IgD-negative memory B cell (primary cell): Measurements from ENCODE around the gene ZXDC. TPM values are rescaled to one million over a fixed set of nuclear protein-coding genes. Genes with fewer than 3 reads are reported as not detected.
A peak's percentile ranks its signal among the peaks of the same experiment; 100 is the strongest.

ENCODE experiments used
- H3K27ac Mint-ChIP-seq, 3 donors: one replicate each; pipeline ENCODE4 v1.8.0; 2020 to 2022; ENCODE audit warnings: mild to moderate bottlenecking in 3 of 3, mixed read lengths in 3 of 3, moderate library complexity in 1 of 3
- H3K27me3 Mint-ChIP-seq: one replicate; pipeline ENCODE4 v1.8.0; 2021; ENCODE audit warnings: mixed read lengths
- H3K36me3 Mint-ChIP-seq: one replicate; pipeline ENCODE4 v1.8.0; 2020; ENCODE audit warnings: mild to moderate bottlenecking, mixed read lengths
- H3K4me1 Mint-ChIP-seq, 3 donors: one replicate each; pipeline ENCODE4 v1.8.0; 2020 to 2022; ENCODE audit warnings: mixed read lengths in 3 of 3, mild to moderate bottlenecking in 1 of 3
- H3K4me3 Mint-ChIP-seq, 4 donors: one replicate each; pipeline ENCODE4 v1.8.0; 2020 to 2022; ENCODE audit warnings: mild to moderate bottlenecking in 4 of 4, mixed read lengths in 4 of 4, moderate library complexity in 3 of 4
- H3K9me3 Mint-ChIP-seq, 3 donors: one replicate each; pipeline ENCODE4 v1.8.0; 2020 to 2021; ENCODE audit warnings: mixed read lengths in 3 of 3, mild to moderate bottlenecking in 1 of 3
- polyA plus RNA-seq: library from polyadenylated mRNA; unstranded; fragments of 300-500 nt; fragmentation: Illumina TruSeq; gene quantifications from one replicate; pipeline ENCODE4 v1.2.3, GENCODE V29; 2021

The ZXDC gene
- polyA plus RNA-seq, 1 donor from 2014 or later = 9.1 TPM

GRCh38 chr3:126498929-126499328 is 23.2 kb upstream of the ZXDC start:
- H3K4me1 Mint-ChIP-seq = peaks cover 0 to 4% (median 0%) of the 10 kb centered on the region in 3 donors
- H3K4me3 Mint-ChIP-seq = no peak overlapping the region
- H3K27ac Mint-ChIP-seq = no peak overlapping the region
- peaks cover 2% of the 10 kb centered on the region for H3K27me3 Mint-ChIP-seq
- H3K9me3 Mint-ChIP-seq = no peaks in the 10 kb centered on the region
- no peaks in the 10 kb centered on the region for H3K36me3 Mint-ChIP-seq

GRCh38 chr3:126498461-126498860 is 22.8 kb upstream of the ZXDC start:
- H3K27ac Mint-ChIP-seq = no peak overlapping the region
- peaks cover 2% of the 10 kb centered on the region for H3K27me3 Mint-ChIP-seq
- H3K4me1 Mint-ChIP-seq = peaks cover 0 to 4% (median 0%) of the 10 kb centered on the region in 3 donors
- no peaks in the 10 kb centered on the region for H3K36me3 Mint-ChIP-seq
- no peaks in the 10 kb centered on the region for H3K9me3 Mint-ChIP-seq
- H3K4me3 Mint-ChIP-seq = no peak overlapping the region

- no peak overlapping the region for H3K27ac Mint-ChIP-seq
- H3K9me3 Mint-ChIP-seq = no peaks in the 10 kb centered on the region
- no peak overlapping the region for H3K4me3 Mint-ChIP-seq
- no peaks in the 10 kb centered on the region for H3K36me3 Mint-ChIP-seq
- peaks cover 0 to 6% (median 1%) of the 10 kb centered on the region in 3 donors for H3K4me1 Mint-ChIP-seq
- H3K27me3 Mint-ChIP-seq = peaks cover 2% of the 10 kb centered on the region
Measured at GRCh38 chr3:126497956-126498355, 22.3 kb upstream of the ZXDC start.

GRCh38 chr3:126496894-126497850 is 21.5 kb upstream of the ZXDC start:
- no peak overlapping the region for H3K4me3 Mint-ChIP-seq
- H3K36me3 Mint-ChIP-seq = no peaks in the 10 kb centered on the region
- H3K27me3 Mint-ChIP-seq = peaks cover 2% of the 10 kb centered on the region
- no peaks in the 10 kb centered on the region for H3K9me3 Mint-ChIP-seq
- H3K4me1 Mint-ChIP-seq = peaks cover 0 to 6% (median 1%) of the 10 kb centered on the region in 3 donors
- H3K27ac Mint-ChIP-seq = peak overlapping the region in 1 of 3 donors; percentile 77

- H3K9me3 Mint-ChIP-seq = no peaks in the 10 kb centered on the region
- peaks cover 2% of the 10 kb centered on the region for H3K27me3 Mint-ChIP-seq
- H3K36me3 Mint-ChIP-seq = no peaks in the 10 kb centered on the region
- no peak overlapping the region for H3K27ac Mint-ChIP-seq
- H3K4me1 Mint-ChIP-seq = peaks cover 0 to 4% (median 1%) of the 10 kb centered on the region in 3 donors
- H3K4me3 Mint-ChIP-seq = no peak overlapping the region
Measured at GRCh38 chr3:126495786-126496185, 20.1 kb upstream of the ZXDC start.

GRCh38 chr3:126494970-126495230 is 19.2 kb upstream of the ZXDC start:
- no peaks in the 10 kb centered on the region for H3K9me3 Mint-ChIP-seq
- peak overlapping the region in 1 of 3 donors; percentile 47 for H3K27ac Mint-ChIP-seq
- peaks cover 2% of the 10 kb centered on the region for H3K27me3 Mint-ChIP-seq
- H3K4me3 Mint-ChIP-seq = no peak overlapping the region
- H3K36me3 Mint-ChIP-seq = no peaks in the 10 kb centered on the region
- peaks cover 0 to 4% (median 1%) of the 10 kb centered on the region in 3 donors for H3K4me1 Mint-ChIP-seq

- peak overlapping the region in 1 of 3 donors; percentile 47 for H3K27ac Mint-ChIP-seq
- no peaks in the 10 kb centered on the region for H3K9me3 Mint-ChIP-seq
- H3K4me3 Mint-ChIP-seq = peak overlapping the region in 1 of 4 donors; percentile 39
- peaks cover 0 to 4% (median 1%) of the 10 kb centered on the region in 3 donors for H3K4me1 Mint-ChIP-seq
- H3K36me3 Mint-ChIP-seq = no peaks in the 10 kb centered on the region
- H3K27me3 Mint-ChIP-seq = peaks cover 2% of the 10 kb centered on the region
Measured at GRCh38 chr3:126494204-126494969, 18.7 kb upstream of the ZXDC start.

- no peaks in the 10 kb centered on the region for H3K9me3 Mint-ChIP-seq
- peaks cover 2% of the 10 kb centered on the region for H3K27me3 Mint-ChIP-seq
- no peak overlapping the region for H3K27ac Mint-ChIP-seq
- peaks cover 0 to 4% (median 1%) of the 10 kb centered on the region in 3 donors for H3K4me1 Mint-ChIP-seq
- H3K4me3 Mint-ChIP-seq = no peak overlapping the region
- no peaks in the 10 kb centered on the region for H3K36me3 Mint-ChIP-seq
Measured at GRCh38 chr3:126493739-126494138, 18.0 kb upstream of the ZXDC start.

- no peaks in the 10 kb centered on the region for H3K36me3 Mint-ChIP-seq
Measured at GRCh38 chr3:126493051-126493450, 17.4 kb upstream of the ZXDC start.

GRCh38 chr3:126491221-126492013 is 15.7 kb upstream of the ZXDC start:
- Mint-ChIP-seq H3K27ac (no peak overlapping the region), H3K4me3 (no peak overlapping the region), H3K27me3 (peaks cover 2% of the 10 kb centered on the region), H3K36me3 (no peaks in the 10 kb centered on the region), H3K9me3 (no peaks in the 10 kb centered on the region), H3K4me1 (peaks cover 0 to 11% (median 1%) of the 10 kb centered on the region in 3 donors)

More at GRCh38 chr3:126493051-126493450, 17.4 kb upstream of the ZXDC start:
- peaks cover 0 to 4% (median 1%) of the 10 kb centered on the region in 3 donors for H3K4me1 Mint-ChIP-seq
- H3K4me3 Mint-ChIP-seq = peak overlapping the region in 1 of 4 donors; percentile 36
- no peaks in the 10 kb centered on the region for H3K9me3 Mint-ChIP-seq
- H3K27ac Mint-ChIP-seq = no peak overlapping the region
- H3K27me3 Mint-ChIP-seq = peaks cover 2% of the 10 kb centered on the region

GRCh38 chr3:126490619-126491018 is 14.9 kb upstream of the ZXDC start:
- peaks cover 2% of the 10 kb centered on the region for H3K27me3 Mint-ChIP-seq
- H3K9me3 Mint-ChIP-seq = no peaks in the 10 kb centered on the region
- no peak overlapping the region for H3K4me3 Mint-ChIP-seq
- H3K27ac Mint-ChIP-seq = no peak overlapping the region
- peaks cover 0 to 12% (median 1%) of the 10 kb centered on the region in 3 donors for H3K4me1 Mint-ChIP-seq
- H3K36me3 Mint-ChIP-seq = no peaks in the 10 kb centered on the region

- Mint-ChIP-seq H3K36me3 (no peaks in the 10 kb centered on the region), H3K27me3 (no peaks in the 10 kb centered on the region), H3K4me3 (no peak overlapping the region), H3K27ac (no peak overlapping the region), H3K9me3 (no peaks in the 10 kb centered on the region), H3K4me1 (peaks cover 0 to 11% (median 1%) of the 10 kb centered on the region in 3 donors)
Measured at GRCh38 chr3:126488886-126489569, 13.3 kb upstream of the ZXDC start.

- Mint-ChIP-seq H3K4me3 (no peak overlapping the region), H3K36me3 (no peaks in the 10 kb centered on the region), H3K9me3 (no peaks in the 10 kb centered on the region), H3K27ac (no peak overlapping the region), H3K27me3 (no peaks in the 10 kb centered on the region), H3K4me1 (peaks cover 0 to 8% (median 1%) of the 10 kb centered on the region in 3 donors)
Measured at GRCh38 chr3:126488185-126488584, 12.5 kb upstream of the ZXDC start.

- H3K4me1 Mint-ChIP-seq = peaks cover 0 to 8% (median 0%) of the 10 kb centered on the region in 3 donors
- H3K36me3 Mint-ChIP-seq = no peaks in the 10 kb centered on the region
- no peaks in the 10 kb centered on the region for H3K27me3 Mint-ChIP-seq
- no peaks in the 10 kb centered on the region for H3K9me3 Mint-ChIP-seq
- no peak overlapping the region for H3K27ac Mint-ChIP-seq
- H3K4me3 Mint-ChIP-seq = no peak overlapping the region
Measured at GRCh38 chr3:126487151-126487771, 11.6 kb upstream of the ZXDC start.
